Stimulated activated CD8-positive, alpha-beta memory T cell treated with anti-CD3 and anti-CD28 coated beads, Interleukin-7, amount 100 ng/mL, for 4 hours (primary cell): ENCODE data around the gene C20orf204.
"Not testable (repeated sequence)": the region's sequence is repeated elsewhere in the genome, so short reads cannot be mapped to it uniquely, and the experiment has no call there.

ENCODE experiments used
- DNase-seq, 2 donors: peaks; one replicate each; pipeline ENCODE4 v3.0.0-alpha.2; 2020; ENCODE audit warnings: low read depth in 2 of 2

C20orf204 gene, protein sequence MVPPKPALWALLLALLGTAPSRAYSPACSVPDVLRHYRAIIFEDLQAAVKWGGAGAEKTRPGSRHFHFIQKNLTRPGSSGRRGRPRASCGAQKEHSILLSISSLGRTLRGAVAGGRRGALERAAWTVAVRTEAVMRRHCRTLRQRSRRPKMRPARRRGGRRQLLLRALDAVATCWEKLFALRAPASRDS

DNA sequence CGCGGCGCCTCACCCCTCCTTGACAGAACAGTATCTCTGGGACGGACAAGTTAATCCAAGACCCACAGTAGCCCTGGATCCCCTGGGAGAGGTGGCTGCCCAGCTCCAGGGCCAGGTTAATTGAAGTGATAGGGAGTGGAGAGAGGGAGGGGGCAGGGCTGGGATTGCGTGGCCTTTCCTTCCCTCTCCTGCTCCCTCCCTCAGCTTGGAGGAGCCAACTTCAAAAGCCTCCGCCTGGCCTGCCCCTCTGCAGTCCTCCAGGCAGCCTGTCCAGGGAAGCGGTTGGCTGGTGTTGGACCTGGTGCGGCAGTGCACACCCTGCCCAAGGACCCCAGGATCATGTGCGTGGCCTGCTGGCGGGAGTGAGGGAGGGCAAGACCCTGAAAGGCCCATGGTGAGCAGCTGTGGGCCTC lies at the start of gene C20orf204:
C20orf204 (plus strand) TSS at position 250 of the 413 bp plus-strand sequence; CDS start at position 392, 142 bp downstream.
- DNase-seq, result no peak

DNA sequence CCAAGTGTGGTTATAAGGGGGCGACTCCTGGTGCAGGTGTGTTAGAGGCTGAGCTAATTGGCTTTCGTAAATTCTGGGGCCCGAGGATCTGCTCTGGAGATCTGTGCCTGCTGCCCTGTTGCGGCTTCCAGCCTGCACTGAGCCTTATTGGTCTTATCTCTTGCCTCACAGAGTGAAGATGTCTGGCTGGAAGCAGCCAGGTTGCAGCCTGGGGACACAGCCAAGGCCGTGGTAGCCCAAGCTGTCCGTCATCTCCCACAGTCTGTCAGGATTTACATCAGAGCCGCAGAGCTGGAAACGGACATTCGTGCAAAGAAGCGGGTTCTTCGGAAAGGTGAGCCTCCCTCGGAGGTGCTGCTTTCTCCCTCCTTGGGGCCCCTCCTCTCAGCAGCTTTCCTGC lies 35.1 kb upstream of the C20orf204 start:
- no peak for DNase-seq

DNA sequence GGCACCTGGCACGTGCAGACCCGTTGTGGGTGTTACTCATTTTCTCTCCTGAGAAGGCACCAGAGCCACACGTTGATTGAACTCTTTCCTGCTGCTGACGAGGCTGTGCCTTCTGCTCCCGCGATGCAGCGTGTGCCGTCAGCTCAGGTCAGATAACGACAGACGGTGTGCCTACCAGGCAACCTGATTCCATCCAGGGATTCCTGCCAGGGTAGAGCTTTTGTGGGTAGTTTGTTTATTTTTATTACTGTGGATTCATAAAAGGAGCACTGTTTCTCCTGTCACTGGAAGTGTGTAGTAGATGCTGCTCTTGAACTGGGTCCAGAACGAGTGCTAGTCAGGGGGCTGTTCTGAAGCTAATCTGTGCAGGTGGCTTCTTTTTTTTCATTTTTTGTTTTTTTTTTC lies 34.4 kb upstream of the C20orf204 start:
- DNase-seq, result no peak

DNA sequence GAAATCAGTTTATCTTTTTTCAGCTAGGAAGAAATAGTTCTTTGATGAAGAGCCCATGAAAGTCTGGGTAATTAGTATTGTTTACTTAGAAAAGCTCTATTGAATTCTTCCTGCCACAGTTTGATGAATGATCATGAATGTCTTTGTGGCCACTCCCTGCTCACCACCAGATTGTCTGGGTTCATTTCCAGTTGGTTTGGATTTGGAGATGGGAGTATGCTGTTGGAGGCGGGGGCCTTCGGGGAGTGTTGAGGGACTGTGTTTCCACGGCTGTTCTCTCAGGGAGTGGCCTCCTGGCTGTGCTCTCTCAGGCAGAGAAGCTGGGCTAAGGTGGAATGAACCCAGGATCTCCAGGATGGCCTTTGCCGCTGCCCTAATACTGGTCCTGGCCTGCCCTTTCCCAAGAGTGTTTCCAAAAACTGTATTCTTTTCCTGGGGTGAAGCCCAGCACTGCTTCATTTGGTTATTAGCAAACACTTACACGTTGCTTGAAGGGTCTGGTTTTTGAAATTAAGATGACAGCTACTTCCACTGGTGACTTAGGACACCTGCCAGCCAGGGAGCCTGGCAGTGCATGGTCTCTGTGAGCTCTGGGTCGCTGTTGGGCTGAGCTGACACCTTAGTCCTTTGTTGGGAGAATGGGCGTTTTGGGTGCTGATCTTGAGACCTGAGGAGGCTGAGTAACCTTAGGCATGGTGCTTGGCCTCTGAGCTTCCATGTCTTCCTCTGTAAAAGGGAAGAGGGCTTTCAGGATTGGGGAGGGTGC lies 31.8 kb upstream of the C20orf204 start:
- DNase-seq, result no peak

DNA sequence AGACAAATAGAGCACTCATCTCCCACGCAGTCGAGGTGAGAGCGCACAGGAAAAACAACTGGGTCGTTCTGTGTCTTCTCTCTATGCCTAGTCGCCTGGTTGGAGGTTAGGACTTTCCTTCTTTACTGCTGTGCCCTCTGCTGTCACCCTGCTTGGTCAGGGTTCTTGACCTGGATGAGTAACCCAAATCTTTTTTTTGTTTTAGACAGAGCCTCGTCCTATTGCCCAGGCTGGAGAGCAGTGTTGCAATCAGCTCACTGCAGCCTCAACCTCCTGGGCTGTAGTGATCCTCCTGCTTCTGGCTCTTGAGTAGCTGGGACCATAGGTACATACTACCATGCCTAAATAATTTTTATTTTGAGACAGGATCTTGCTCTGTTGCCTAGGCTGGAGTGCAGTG lies 30.6 kb upstream of the C20orf204 start:
- DNase-seq, result no peak

DNA sequence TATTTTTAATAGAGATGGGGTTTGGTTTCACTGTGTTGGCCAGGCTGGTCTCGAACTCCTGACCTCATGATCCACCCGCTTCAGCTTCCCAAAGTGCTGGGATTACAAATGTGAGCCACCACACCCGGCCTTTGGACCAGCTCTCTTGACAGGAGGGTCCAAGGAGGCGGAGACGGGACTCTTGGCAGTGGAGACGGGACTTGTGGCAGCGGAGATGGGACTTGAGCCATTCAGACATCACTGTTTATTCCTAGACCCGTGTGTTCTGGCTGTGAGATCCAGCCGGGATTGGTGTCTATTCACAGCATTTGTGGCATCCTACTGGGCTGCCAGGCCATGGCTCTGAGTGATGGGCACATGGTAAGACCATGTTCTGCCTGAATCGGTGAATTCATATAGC lies 29.5 kb upstream of the C20orf204 start:
- no peak for DNase-seq

DNA sequence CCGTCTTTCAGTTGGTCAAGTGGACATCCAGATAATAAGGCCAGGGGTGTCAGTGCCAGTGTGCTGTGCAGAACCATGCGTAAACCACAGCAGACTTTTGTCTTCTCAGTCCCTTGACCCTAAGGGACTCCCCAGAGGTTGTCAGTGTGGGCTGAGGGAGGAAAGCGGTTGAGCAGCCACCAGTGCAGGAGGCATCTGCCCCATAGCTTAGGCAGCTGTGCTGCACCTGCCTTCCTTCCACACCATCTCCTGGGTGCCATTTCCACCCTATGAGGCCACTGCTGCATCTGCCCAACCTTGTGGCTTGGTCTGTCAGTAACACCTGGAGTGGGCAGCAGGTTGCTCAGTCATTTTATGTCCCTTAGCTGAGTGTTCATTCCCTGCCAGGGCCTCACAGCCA lies 29.1 kb upstream of the C20orf204 start:
- DNase-seq, result no peak

DNA sequence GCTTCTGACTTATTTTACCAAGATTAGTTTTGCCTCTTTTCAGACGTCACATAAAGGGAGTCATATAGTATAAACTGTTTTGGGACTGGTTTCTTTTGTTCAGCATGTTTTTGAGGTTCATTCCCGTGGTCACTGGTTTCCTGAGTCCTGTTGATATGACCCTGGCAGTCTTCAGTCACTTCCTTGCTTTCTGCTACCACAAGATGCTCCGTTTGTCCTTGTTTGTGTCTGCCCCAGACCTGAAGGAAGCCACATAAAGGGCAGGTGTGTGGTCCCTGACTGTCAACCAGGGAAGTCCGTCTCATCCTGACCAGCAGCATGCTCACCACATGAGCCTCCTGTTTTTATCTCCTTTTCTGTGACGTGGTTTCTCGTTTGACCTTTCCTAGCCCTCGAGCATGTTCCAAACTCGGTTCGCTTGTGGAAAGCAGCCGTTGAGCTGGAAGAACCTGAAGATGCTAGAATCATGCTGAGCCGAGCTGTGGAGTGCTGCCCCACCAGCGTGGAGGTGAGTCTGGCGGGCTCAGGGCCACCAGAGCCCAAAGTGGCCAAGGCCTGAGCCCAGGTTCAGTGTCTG lies 26.1 kb upstream of the C20orf204 start:
- no peak for DNase-seq

DNA sequence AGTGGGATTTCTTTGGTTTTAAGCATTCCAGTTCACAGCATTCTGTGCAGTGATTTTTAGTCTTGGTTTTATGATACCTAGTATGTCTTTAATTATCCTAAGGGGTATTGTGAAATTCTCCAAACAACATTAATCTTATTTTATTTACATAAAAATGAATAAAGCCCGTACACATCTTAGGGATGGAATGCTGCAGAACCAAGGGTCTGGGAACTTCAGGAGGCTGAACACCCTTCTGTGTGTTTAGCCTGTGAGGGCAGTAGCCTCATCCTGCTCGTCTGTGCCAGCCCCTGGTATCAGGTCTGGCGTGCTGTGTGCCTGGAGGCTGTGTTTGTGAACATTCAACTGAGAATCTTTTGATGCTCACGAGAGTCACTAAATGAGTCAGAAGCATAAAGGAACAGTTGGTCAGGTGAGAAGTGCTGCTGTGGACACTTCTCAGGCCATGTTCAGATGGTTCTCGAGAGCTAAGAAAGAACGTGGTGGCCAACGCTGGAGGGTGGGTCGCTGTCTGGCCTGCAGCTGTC lies 25.2 kb upstream of the C20orf204 start:
- no peak for DNase-seq

DNA sequence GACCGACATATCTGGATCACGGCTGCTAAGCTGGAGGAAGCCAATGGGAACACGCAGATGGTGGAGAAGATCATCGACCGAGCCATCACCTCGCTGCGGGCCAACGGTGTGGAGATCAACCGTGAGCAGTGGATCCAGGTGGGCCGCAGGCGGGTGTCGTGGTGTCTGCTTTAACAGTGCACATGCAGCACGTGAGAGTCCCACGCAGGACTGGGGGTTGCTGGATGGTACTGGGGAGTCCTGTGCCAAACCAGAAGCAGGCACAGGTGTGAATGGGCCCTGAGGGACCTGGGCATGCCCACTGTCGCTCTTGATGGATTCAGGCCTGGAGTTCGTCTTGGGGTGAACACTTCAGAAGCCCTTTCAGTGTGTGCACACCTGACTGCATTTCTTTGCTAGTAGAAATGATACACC lies 24.6 kb upstream of the C20orf204 start:
- no peak for DNase-seq

DNA sequence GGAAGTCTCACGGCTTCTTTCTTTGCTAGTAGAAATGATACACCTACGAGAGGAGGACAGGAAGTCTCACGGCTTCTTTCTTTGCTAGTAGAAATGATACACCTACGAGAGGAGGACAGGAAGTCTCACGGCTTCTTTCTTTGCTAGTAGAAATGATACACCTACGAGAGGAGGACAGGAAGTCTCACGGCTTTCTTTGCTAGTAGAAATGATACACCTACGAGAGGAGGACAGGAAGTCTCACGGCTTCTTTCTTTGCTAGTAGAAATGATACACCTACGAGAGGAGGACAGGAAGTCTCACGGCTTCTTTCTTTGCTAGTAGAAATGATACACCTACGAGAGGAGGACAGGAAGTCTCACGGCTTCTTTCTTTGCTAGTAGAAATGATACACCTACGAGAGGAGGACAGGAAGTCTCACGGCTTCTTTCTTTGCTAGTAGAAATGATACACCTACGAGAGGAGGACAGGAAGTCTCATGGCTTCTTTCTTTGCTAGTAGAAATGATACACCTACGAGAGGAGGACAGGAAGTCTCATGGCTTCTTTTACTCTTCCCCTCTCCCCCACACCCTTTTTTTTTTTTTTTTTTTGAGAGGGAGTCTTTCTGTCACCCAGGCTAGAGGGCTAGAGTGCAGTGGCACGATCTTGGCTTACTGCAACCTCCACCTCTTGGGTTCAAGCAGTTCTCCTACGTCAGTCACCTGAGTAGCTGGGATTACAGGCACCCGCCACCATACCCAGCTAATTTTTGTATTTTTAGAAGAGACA lies 23.4 kb upstream of the C20orf204 start:
- not testable (repeated sequence) for DNase-seq

DNA sequence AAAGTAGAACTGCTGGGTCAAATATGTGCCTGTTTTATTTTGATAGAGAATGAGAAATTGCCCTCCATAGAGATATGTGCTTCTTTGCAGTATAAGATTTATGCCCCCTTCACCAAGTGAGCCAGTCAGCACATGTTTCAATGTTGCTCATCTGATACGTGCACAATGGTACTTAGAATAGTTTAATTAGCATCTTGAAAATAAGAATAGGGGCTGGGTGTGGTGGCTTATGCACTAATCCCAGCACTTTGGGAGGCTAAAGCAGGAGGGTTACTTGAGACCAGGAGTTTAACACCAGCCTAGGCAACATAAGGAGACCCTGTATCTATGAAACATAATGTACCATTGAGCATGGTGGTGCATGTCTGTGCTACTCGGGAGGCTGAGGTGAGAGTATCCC lies 20.3 kb upstream of the C20orf204 start:
- DNase-seq, result no peak

DNA sequence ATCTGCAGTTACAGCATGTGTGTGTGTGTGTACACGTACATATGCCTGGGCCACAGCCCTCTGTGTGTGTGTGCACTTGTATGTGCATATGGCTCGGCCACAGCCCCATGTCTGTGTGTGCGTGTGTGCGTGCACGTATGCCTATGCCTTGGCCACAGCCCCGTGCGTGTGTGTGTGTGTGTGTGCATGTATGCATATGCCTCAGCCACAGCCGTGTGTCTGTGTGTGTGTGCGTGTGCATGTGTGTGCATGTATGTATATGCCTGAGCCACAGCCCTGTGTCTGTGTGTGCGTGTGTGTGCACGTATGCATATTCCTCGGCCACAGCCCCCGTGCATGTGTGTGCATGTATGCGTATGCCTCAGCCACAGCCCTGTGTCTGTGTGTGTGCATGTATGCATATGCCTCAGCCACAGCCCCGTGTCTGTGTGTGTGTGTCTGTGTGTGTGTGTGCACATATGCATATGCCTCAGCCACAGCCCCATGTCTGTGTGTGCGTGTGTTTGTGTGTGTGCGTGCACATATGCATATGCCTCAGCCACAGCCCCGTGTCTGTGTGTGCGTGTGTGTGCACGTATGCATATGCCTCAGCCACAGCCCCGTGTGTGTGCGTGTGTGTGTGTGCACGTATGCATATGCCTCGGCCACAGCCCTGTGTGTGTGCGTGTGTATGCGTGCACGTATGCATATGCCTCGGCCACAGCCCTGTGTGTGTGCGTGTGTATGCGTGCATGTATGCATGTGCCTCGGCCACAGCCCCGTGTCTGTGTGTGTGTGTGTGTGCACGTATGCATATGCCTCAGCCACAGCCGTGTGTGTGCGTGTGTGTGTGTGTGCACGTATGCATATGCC lies 14.6 kb upstream of the C20orf204 start:
- DNase-seq, result no peak

DNA sequence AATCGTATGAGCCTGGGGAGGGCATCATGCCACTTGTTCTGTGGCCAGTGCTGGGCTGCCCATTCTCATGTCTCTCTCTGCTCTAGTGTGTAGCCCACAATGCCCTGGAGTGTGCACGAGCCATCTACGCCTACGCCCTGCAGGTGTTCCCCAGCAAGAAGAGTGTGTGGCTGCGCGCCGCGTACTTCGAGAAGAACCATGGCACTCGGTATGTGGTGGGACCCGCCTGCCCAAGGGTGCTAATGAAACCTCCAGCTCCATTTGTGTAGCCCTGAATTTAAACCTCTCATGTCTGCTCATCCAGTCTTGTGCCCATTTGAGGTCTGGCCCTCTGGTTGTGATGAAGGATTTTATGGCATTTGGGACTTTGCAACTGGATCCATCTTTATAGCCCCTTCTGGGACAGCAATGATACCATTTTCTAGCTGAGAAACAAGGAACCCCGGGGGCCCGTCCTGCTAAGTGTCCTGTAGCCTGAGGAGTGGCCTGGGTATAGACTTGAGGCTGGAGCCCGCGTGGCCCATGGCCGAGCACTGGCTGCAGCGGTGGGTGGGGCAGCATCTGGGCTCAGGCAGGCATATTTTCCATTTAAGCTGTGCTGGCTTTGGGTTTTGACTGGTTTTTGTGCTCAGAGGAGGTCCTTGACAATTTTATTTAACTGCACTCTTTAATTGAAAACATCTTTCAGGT lies 13.2 kb upstream of the C20orf204 start:
- DNase-seq, result no peak

DNA sequence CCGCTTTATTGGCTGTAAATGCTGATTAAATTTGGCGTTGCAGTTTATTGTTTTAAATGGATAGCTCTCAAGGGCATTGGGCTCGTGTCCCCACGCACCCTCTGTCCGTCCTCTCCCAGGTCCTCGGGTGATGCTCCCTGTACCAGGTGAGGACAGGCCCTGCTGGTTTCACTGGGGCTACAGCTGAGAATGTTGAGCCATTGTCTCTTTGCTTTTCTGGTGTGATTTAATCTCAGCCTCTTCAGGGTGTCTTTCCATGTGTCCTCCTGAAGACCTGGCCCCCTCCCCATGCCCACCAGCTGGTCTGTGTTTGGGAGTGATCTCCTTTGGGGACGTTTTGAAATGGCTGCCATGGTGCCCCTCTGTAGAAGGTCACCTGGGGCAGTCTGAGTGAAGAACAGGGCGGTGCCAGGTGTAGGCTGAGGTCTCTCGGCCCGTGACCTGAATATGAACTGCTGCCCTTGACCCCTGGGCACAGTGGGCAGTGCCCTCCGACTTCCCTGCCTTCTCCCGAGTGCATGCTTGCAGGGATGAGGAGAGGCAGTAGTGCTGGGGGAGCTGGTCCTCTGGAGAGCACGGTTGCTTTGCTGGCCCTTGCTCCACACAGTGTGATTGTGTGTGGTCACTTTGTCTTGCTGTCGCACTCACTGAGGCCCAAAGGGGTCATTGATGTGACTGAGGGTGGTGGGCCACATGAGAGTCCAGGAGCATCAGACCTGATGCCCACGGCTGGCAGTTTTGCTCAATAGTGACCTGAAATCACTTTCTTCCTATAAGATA lies 12.4 kb upstream of the C20orf204 start:
- no peak for DNase-seq

DNA sequence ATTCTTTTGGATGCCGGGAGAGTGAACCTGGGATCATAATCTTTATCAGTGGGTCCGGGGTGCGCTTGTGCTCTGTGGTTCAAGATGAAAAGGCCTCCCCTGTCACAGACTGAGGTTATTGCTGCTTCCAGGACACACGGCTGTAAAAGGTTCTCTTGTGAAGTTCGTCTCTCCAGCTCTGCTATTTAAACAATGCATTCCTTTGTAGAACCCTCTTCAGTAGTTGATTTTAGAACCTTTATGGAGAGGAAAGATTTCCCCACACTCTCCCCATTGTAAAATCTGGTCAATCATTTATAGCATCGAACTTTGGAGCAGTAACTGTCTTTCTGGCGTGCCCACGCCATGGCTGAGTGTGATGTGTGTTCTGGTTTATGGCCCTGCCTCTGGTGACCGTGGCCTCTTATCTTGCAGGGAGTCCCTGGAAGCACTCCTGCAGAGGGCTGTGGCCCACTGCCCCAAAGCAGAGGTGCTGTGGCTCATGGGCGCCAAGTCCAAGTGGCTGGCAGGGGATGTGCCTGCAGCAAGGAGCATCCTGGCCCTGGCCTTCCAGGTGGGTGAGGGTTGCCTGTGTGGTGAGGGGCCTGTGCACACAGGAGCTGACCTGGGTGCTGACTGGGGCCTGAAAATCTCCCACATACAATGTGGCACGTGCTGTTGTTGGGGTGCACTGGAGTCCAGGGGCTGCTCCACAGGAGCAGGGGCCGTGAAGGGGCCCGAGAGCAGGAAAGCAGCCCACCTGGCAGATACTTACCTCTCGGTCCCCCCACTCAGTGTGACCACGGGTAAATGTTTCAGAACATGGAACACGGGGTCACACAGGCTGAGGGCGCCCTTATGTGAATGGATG lies 11.6 kb upstream of the C20orf204 start:
- no peak for DNase-seq

DNA sequence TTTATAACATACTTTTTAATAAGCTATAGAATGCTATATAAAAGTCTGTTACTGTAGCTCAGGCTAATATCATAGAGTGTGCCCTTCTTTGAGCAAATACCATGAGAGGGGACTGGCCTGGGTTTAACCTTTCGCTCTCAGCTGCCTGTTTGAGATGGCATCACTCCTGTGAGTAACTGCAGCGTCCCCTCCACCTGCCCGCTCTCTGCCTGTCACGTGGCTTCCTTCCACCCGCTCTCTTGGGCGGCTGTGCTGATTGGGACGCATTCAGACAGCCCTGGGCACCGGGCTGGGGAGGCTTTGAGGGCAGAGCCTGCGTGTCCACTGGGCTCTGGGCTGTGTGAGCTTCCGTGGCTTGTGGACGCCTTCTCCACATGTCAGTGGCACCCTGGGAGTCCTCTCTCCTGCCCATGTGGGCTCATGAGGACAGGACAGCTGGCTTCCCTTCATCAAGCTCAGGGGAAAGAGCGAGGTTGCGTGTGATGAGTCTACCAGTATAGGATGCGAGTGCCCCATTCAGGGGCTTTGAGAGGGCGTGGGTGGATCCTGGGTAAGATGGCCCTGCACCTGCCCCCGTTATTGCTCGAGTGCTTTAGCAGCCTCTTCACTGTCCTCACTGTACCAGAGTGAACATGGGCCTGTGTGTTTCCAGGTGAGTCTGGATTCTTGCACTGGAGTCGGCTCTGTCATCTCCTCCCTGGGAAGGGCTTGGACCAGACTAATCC lies 10.7 kb upstream of the C20orf204 start:
- DNase-seq, result no peak

DNA sequence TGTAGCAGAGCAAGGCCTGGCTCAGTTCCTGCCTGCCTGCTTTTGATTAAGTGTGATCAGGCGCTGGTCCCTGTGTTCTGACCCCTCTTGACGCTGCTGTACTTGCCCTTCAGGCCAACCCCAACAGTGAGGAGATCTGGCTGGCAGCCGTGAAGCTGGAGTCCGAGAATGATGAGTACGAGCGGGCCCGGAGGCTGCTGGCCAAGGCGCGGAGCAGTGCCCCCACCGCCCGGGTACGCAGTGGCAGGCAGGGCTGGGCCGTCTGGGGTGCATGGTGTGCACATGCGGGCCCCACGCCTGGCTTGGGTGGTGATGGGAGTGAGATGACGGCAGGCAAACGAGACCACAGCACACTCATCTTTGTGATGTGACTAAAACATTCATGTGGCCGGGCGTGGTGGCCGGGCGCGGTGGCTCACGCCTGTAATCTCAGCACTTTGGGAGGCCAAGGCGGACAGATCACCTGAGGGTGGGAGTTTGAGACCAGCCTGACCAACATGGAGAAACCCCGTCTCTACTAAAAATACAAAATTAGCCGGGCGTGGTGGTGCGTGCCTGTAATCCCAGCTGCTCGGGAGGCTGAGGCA lies 10.1 kb upstream of the C20orf204 start:
- DNase-seq, result no peak
